Stimulated activated naive CD4-positive, alpha-beta T cell treated with Interleukin-2 at 50 U/mL for 16 hours (primary cell): Measurements from ENCODE around the gene MCF2L2.
A peak's percentile ranks its signal among the peaks of the same experiment; 100 is the strongest.
"Not testable (repeated sequence)": the region's sequence is repeated elsewhere in the genome, so short reads cannot be mapped to it uniquely, and the experiment has no call there.

Source experiments
- DNase-seq: peaks from one replicate; lab custom pipeline; 2025; lab: John Stamatoyannopoulos, UW

MCF2L2 gene

GRCh38 chr3:183428447-183429211 is at the start of gene MCF2L2:
Gene MCF2L2, minus strand, starts transcription at chr3:183428619. Its CDS starts 642 bp downstream, at chr3:183427977.
- DNase-seq: peak; percentile 77

GRCh38 chr3:183477801-183478456 is 49.5 kb upstream of the MCF2L2 start:
- no peak for DNase-seq

GRCh38 chr3:183475764-183476162 is 47.3 kb upstream of the MCF2L2 start:
- DNase-seq: not testable (repeated sequence)

GRCh38 chr3:183475016-183475763 is 46.8 kb upstream of the MCF2L2 start:
- no peak for DNase-seq

GRCh38 chr3:183473969-183474368 is 45.5 kb upstream of the MCF2L2 start:
- no peak for DNase-seq

GRCh38 chr3:183472155-183472554 is 43.7 kb upstream of the MCF2L2 start:
- DNase-seq: no peak

- no peak for DNase-seq
Observed at GRCh38 chr3:183468424-183468823, 40.0 kb upstream of the MCF2L2 start.

- DNase-seq: no peak
Observed at GRCh38 chr3:183466575-183466974, 38.2 kb upstream of the MCF2L2 start.

GRCh38 chr3:183465710-183466109 is 37.3 kb upstream of the MCF2L2 start:
- DNase-seq: not testable (repeated sequence)

GRCh38 chr3:183464480-183464879 is 36.1 kb upstream of the MCF2L2 start:
- DNase-seq: no peak

- no peak for DNase-seq
Observed at GRCh38 chr3:183460081-183461055, 31.9 kb upstream of the MCF2L2 start.

GRCh38 chr3:183455089-183455488 is 26.7 kb upstream of the MCF2L2 start:
- DNase-seq: no peak

GRCh38 chr3:183454064-183454463 is 25.6 kb upstream of the MCF2L2 start:
- no peak for DNase-seq

- no peak for DNase-seq
Observed at GRCh38 chr3:183449791-183450190, 21.4 kb upstream of the MCF2L2 start.

- DNase-seq: no peak
Observed at GRCh38 chr3:183449391-183449790, 21.0 kb upstream of the MCF2L2 start.

GRCh38 chr3:183448369-183449128 is 20.1 kb upstream of the MCF2L2 start:
- DNase-seq: no peak

- DNase-seq: peak; percentile 69
Observed at GRCh38 chr3:183447206-183448001, 19.0 kb upstream of the MCF2L2 start.

GRCh38 chr3:183446838-183447205 is 18.4 kb upstream of the MCF2L2 start:
- DNase-seq: no peak

GRCh38 chr3:183444748-183445147 is 16.3 kb upstream of the MCF2L2 start:
- no peak for DNase-seq
